ENCODE results near the gene PTPN23.

- TF ChIP-seq GATA2 (IDR thresholded peaks at IDR 0.05; ENCODE audit: low read depth, low read length) (no peak; the same call in 1 of the 2 replicates), GATA3 (IDR thresholded peaks at IDR 0.05; ENCODE audit: low read depth, low read length) (no peak)
Observed at GRCh38 chr3:47394140-47394870, 13.5 kb downstream of the PTPN23 start.
